Esophagus (tissue), 2 donors: ENCODE measurements around the gene ZNRF2. TPM values are rescaled to one million over a fixed set of nuclear protein-coding genes. Genes with fewer than 3 reads are reported as not detected.

Experiments
- H3K27ac ChIP-seq, 2 donors: one replicate each; pipeline ENCODE4 v1.5.1; 2013; ENCODE audit warnings: low read depth in 2 of 2, mild to moderate bottlenecking in 2 of 2, inconsistent platforms in 1 of 2, low read length in 1 of 2, moderate library complexity in 1 of 2
- H3K27me3 ChIP-seq, 2 donors: one replicate each; pipeline ENCODE4 v1.6.1; 2013; ENCODE audit warnings: low read length in 2 of 2, control low read depth in 1 of 2, mild to moderate bottlenecking in 1 of 2; ENCODE audit not compliant: insufficient read depth in 2 of 2, control insufficient read depth in 1 of 2
- H3K36me3 ChIP-seq, 2 donors: one replicate each; pipeline ENCODE4 v1.6.1; 2013; ENCODE audit warnings: low read length in 1 of 2; ENCODE audit not compliant: control insufficient read depth in 2 of 2, insufficient read depth in 2 of 2
- H3K4me1 ChIP-seq, 2 donors: one replicate each; pipeline ENCODE4 v1.6.1; 2013; ENCODE audit warnings: low read length in 1 of 2; ENCODE audit not compliant: control insufficient read depth in 2 of 2, insufficient read depth in 2 of 2
- H3K4me3 ChIP-seq, 2 donors: one replicate each; pipeline ENCODE4 v1.5.1; 2013; ENCODE audit warnings: low read length in 2 of 2, mild to moderate bottlenecking in 2 of 2, low read depth in 1 of 2, moderate library complexity in 1 of 2
- H3K9me3 ChIP-seq, 2 donors: one replicate each; pipeline ENCODE4 v1.6.1; 2013; ENCODE audit warnings: mild to moderate bottlenecking in 2 of 2, low read depth in 1 of 2, low read length in 1 of 2, moderate library complexity in 1 of 2; ENCODE audit not compliant: control insufficient read depth in 2 of 2, insufficient read depth in 1 of 2
- WGBS, 2 donors: extraction: QIAGEN DNeasy Blood & Tissue Kit; methylation state at CpG; one replicate each; pipeline ENCODE4 v1.1.7; 2013; 5-methylcytosine and 5-hydroxymethylcytosine counted together
- polyA plus RNA-seq, 2 donors: library from polyadenylated mRNA; stranded (reverse); fragments of 200-250 nt; gene quantifications; one replicate each; pipeline ENCODE4 v1.2.3, GENCODE V29; 2013
- donor health status: healthy with polysubstance abuse.
- donor health status: Bipolar disorder and iron deficiency.

The ZNRF2 gene
- polyA plus RNA-seq, 2 donors = 7.9 to 9.0 TPM

- H3K36me3 ChIP-seq = no peaks in the 10 kb centered on the region
- H3K27ac ChIP-seq = no peak overlapping the region
- peaks cover 2 to 5% of the 10 kb centered on the region in 2 donors for H3K4me1 ChIP-seq
- H3K4me3 ChIP-seq = no peak overlapping the region
- H3K9me3 ChIP-seq = no peaks in the 10 kb centered on the region
- no peaks in the 10 kb centered on the region for H3K27me3 ChIP-seq
- WGBS, 2 donors = 85 to 88% methylated on average over 3 of the region's 3 CpGs
These were observed 9.8 kb upstream of the ZNRF2 start for GRCh38 chr7:30274641-30275040.

- H3K27ac ChIP-seq = no peak overlapping the region
- 84% methylated on average over 9 of the region's 9 CpGs for WGBS, 2 donors
- no peaks in the 10 kb centered on the region for H3K36me3 ChIP-seq
- H3K27me3 ChIP-seq = no peaks in the 10 kb centered on the region
- H3K4me1 ChIP-seq = peaks cover 2 to 5% of the 10 kb centered on the region in 2 donors
- no peak overlapping the region for H3K4me3 ChIP-seq
- no peaks in the 10 kb centered on the region for H3K9me3 ChIP-seq
These were observed 8.0 kb upstream of the ZNRF2 start for GRCh38 chr7:30276203-30276900.

GRCh38 chr7:30278376-30278775 is 6.0 kb upstream of the ZNRF2 start:
- Histone ChIP-seq H3K4me1 (peaks cover 5% of the 10 kb centered on the region in 2 donors), H3K27me3 (no peaks in the 10 kb centered on the region), H3K36me3 (no peaks in the 10 kb centered on the region), H3K9me3 (no peaks in the 10 kb centered on the region), H3K27ac (no peak overlapping the region), H3K4me3 (no peak overlapping the region)
- WGBS, 2 donors = 66 to 70% methylated on average over 4 of the region's 4 CpGs

- WGBS, 2 donors = 59 to 60% methylated on average over 8 of the region's 8 CpGs
- H3K36me3 ChIP-seq = no peaks in the 10 kb centered on the region
- no peaks in the 10 kb centered on the region for H3K9me3 ChIP-seq
- H3K4me3 ChIP-seq = no peak overlapping the region
- no peaks in the 10 kb centered on the region for H3K27me3 ChIP-seq
- no peak overlapping the region for H3K27ac ChIP-seq
- peaks cover 5% of the 10 kb centered on the region in 2 donors for H3K4me1 ChIP-seq
These were observed 5.3 kb upstream of the ZNRF2 start for GRCh38 chr7:30278849-30279652.

- WGBS, 2 donors = 61 to 77% methylated on average over 2 of the region's 2 CpGs
- Histone ChIP-seq H3K4me3 (no peak overlapping the region), H3K27me3 (no peaks in the 10 kb centered on the region), H3K4me1 (peaks cover 5% of the 10 kb centered on the region in 2 donors), H3K27ac (no peak overlapping the region), H3K9me3 (no peaks in the 10 kb centered on the region), H3K36me3 (no peaks in the 10 kb centered on the region)
These were observed 4.8 kb upstream of the ZNRF2 start for GRCh38 chr7:30279653-30279904.

- Histone ChIP-seq H3K27me3 (no peaks in the 10 kb centered on the region), H3K27ac (no peak overlapping the region), H3K36me3 (no peaks in the 10 kb centered on the region), H3K4me1 (peaks cover 5% of the 10 kb centered on the region in 2 donors), H3K4me3 (no peak overlapping the region), H3K9me3 (no peaks in the 10 kb centered on the region)
- 60 to 67% methylated on average over 1 of the region's 1 CpG for WGBS, 2 donors
These were observed 3.8 kb upstream of the ZNRF2 start for GRCh38 chr7:30280631-30281030.

GRCh38 chr7:30281263-30281662 is 3.1 kb upstream of the ZNRF2 start:
- no peaks in the 10 kb centered on the region for H3K36me3 ChIP-seq
- H3K27ac ChIP-seq = peak overlapping the region in 1 of 2 donors; percentile 40
- no peaks in the 10 kb centered on the region for H3K27me3 ChIP-seq
- no peaks in the 10 kb centered on the region for H3K9me3 ChIP-seq
- no peak overlapping the region for H3K4me3 ChIP-seq
- WGBS, 2 donors = 62 to 64% methylated on average over 1 of the region's 1 CpG
- H3K4me1 ChIP-seq = peaks cover 5% of the 10 kb centered on the region in 2 donors

GRCh38 chr7:30281791-30282190 is 2.6 kb upstream of the ZNRF2 start:
- Histone ChIP-seq H3K27me3 (no peaks in the 10 kb centered on the region), H3K9me3 (no peaks in the 10 kb centered on the region), H3K4me3 (no peak overlapping the region), H3K36me3 (no peaks in the 10 kb centered on the region), H3K27ac (no peak overlapping the region), H3K4me1 (peaks cover 5% of the 10 kb centered on the region in 2 donors)
- 72 to 87% methylated on average over 2 of the region's 2 CpGs for WGBS, 2 donors

GRCh38 chr7:30282735-30283134 is 1.7 kb upstream of the ZNRF2 start:
- Histone ChIP-seq H3K9me3 (no peaks in the 10 kb centered on the region), H3K36me3 (no peaks in the 10 kb centered on the region), H3K27ac (no peak overlapping the region), H3K27me3 (no peaks in the 10 kb centered on the region), H3K4me3 (no peak overlapping the region), H3K4me1 (peaks cover 4 to 5% of the 10 kb centered on the region in 2 donors)
- 86 to 91% methylated on average over 3 of the region's 3 CpGs for WGBS, 2 donors
